ENCODE results near the gene ARHGAP33. TPM values are rescaled to one million over a fixed set of nuclear protein-coding genes. Genes with fewer than 3 reads are reported as not detected.
"Not testable (repeated sequence)": the region's sequence is repeated elsewhere in the genome, so short reads cannot be mapped to it uniquely, and the experiment has no call there.

The ARHGAP33 gene
- total RNA-seq, 4 donors from 2014 or later: 3.3 to 11.2 (median 7.7) TPM

DNA sequence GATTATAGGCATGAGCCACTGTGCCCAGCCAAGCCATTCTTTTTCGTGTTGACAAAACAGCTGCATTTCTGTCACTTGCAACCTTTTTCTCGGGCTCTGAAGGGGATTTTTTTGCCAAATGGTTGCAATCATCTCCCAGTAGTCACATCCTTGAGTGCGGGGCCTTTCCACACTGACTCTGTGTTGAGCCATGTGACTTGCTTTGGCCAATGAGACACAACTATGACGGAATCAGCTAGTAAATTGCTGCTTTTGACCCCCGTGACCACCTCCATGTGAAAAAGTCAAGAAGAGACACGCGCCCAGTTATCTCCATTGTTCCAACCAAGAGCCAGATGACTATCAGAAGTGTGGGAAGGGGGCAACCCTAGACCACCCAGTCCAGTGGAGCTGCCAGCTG is 58.6 kb downstream of the ARHGAP33 start:
- no peaks in the 10 kb centered on the region for H3K4me1 ChIP-seq
- H3K36me3 ChIP-seq: no peaks in the 10 kb centered on the region
- H3K4me3 ChIP-seq: no peak overlapping the region
- intact Hi-C loops (cut with DNase I): no loop called here
- no peak for TF ChIP-seq POLR2A (IDR thresholded peaks at IDR 0.05; ENCODE audit: low read depth)
- no peak for TF ChIP-seq POLR2AphosphoS5 (IDR thresholded peaks at IDR 0.05)
- no peak for TF ChIP-seq CTCF (IDR thresholded peaks at IDR 0.05)
- no peak for TF ChIP-seq EP300 (IDR thresholded peaks at IDR 0.05)
- WGBS: 51% methylated on average over 7 of the region's 7 CpGs
- no peak for DNase-seq (ENCODE audit: extremely low spot score)
- peaks cover 0 to 11% (median 7%) of the 10 kb centered on the region in 4 donors for H3K9me3 ChIP-seq
- H3K27me3 ChIP-seq: peaks cover 0 to 77% (median 6%) of the 10 kb centered on the region in 4 donors
- no peak overlapping the region for H3K27ac ChIP-seq (replicated peaks in 1 of 4)

DNA sequence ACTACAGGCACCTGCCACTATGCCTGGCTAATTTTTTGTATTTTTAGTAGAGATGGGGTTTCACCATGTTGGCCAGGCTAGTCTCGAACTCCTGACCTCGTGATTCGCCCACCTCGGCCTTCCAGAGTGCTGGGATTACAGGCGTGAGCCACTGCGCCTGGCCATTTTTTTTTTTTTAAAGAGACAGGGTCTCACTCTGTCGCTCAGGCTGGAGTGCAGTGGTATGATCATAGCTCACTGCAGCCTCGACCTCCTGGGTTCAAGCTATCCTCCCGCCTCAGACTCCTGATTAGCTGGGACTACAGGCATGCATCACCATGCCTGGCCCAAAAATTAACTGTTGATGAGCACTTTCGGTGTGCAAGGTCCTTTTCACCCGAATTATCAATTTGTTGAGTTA is 60.7 kb downstream of the ARHGAP33 start:
- H3K4me3 ChIP-seq; DNase-seq (ENCODE audit: extremely low spot score); H3K27ac ChIP-seq (replicated peaks in 1 of 4); intact Hi-C loops (cut with DNase I); H3K4me1 ChIP-seq; H3K36me3 ChIP-seq: not testable (repeated sequence)
- Histone ChIP-seq H3K27me3 (peaks cover 0 to 60% (median 6%) of the 10 kb centered on the region in 4 donors), H3K9me3 (peaks cover 0 to 18% (median 13%) of the 10 kb centered on the region in 4 donors)
- whole genome bisulfite sequencing: 50% methylated on average over 11 of the region's 11 CpGs

Other genes starting within 250 kb of the ARHGAP33 start
- gene SBSN, start 247.3 kb upstream of the ARHGAP33 start, total RNA-seq: not detected
- not detected for gene GAPDHS, start 242.1 kb upstream of the ARHGAP33 start, total RNA-seq
- 100 to 1,000 TPM in 2 of 4 donors, 10 to 100 TPM in 2; 47.3 to 109 (median 91.6) TPM for gene TMEM147, start 229.9 kb upstream of the ARHGAP33 start, total RNA-seq
- not detected for gene ATP4A, start 211.9 kb upstream of the ARHGAP33 start, total RNA-seq
- gene PMIS2, start 189.4 kb upstream of the ARHGAP33 start, total RNA-seq: not detected
- gene HAUS5, start 162.8 kb upstream of the ARHGAP33 start, total RNA-seq: 1 to 10 TPM; 3.7 to 4.7 (median 4.3) TPM
- gene RBM42, start 146.5 kb upstream of the ARHGAP33 start, total RNA-seq: 100 to 1,000 TPM in 2 of 4 donors, 10 to 100 TPM in 2; 63.1 to 112 (median 95.2) TPM
- gene ETV2, start 133.8 kb upstream of the ARHGAP33 start, total RNA-seq: 1 to 10 TPM in 1 of 4 donors, not detected in 3; 3.4 TPM
- 100 to 1,000 TPM; 205 to 508 (median 313) TPM for gene COX6B1, start 127.2 kb upstream of the ARHGAP33 start, total RNA-seq
- not detected for gene UPK1A, start 109.0 kb upstream of the ARHGAP33 start, total RNA-seq
- gene ZBTB32, start 71.0 kb upstream of the ARHGAP33 start, total RNA-seq: not detected
- gene KMT2B, start 57.6 kb upstream of the ARHGAP33 start, total RNA-seq: 10 to 100 TPM; 22.0 to 30.6 (median 24.2) TPM
- gene IGFLR1, start 33.1 kb upstream of the ARHGAP33 start, total RNA-seq: 1 to 10 TPM; 1.7 to 8.1 (median 5.9) TPM
- gene U2AF1L4, start 30.1 kb upstream of the ARHGAP33 start, total RNA-seq: 10 to 100 TPM in 3 of 4 donors, 1 to 10 TPM in 1; 7.9 to 31.1 (median 20.9) TPM
- gene PSENEN, start 29.9 kb upstream of the ARHGAP33 start, total RNA-seq: 10 to 100 TPM; 27.4 to 48.7 (median 33.8) TPM
- gene LIN37, start 27.0 kb upstream of the ARHGAP33 start, total RNA-seq: 10 to 100 TPM; 11.6 to 18.3 (median 15.6) TPM
- gene HSPB6, start 18.5 kb upstream of the ARHGAP33 start, total RNA-seq: 100 to 1,000 TPM in 2 of 4 donors, 10 to 100 TPM in 2; 64.4 to 146 (median 105) TPM
- 1 to 10 TPM; 5.6 to 8.7 (median 7.1) TPM for gene PROSER3, start 17.4 kb upstream of the ARHGAP33 start, total RNA-seq
- not detected for gene PRODH2, start 37.3 kb downstream of the ARHGAP33 start, total RNA-seq
- gene NPHS1, start 76.9 kb downstream of the ARHGAP33 start, total RNA-seq: not detected
- gene KIRREL2, start 81.3 kb downstream of the ARHGAP33 start, total RNA-seq: not detected
- gene APLP1, start 93.0 kb downstream of the ARHGAP33 start, total RNA-seq: 10 to 100 TPM in 2 of 4 donors, 1 to 10 TPM in 2; 4.6 to 14.6 (median 8.8) TPM
- gene NFKBID, start 125.0 kb downstream of the ARHGAP33 start, total RNA-seq: 1 to 10 TPM; 2.5 to 6.2 (median 5.3) TPM
- 10 to 100 TPM in 1 of 4 donors, 1 to 10 TPM in 1, not detected in 2; 3.7 to 14.6 TPM for gene HCST, start 127.0 kb downstream of the ARHGAP33 start, total RNA-seq
- gene TYROBP, start 132.7 kb downstream of the ARHGAP33 start, total RNA-seq: 100 to 1,000 TPM in 1 of 4 donors, 10 to 100 TPM in 3; 47.1 to 145 (median 50.7) TPM
- 10 to 100 TPM in 3 of 4 donors, 1 to 10 TPM in 1; 7.5 to 22.6 (median 15.3) TPM for gene LRFN3, start 160.8 kb downstream of the ARHGAP33 start, total RNA-seq
- gene SDHAF1, start 219.6 kb downstream of the ARHGAP33 start, total RNA-seq: 10 to 100 TPM; 44.0 to 60.3 (median 50.2) TPM
- 1 to 10 TPM in 1 of 4 donors, not detected in 3; 1.3 TPM for gene SYNE4, start 233.2 kb downstream of the ARHGAP33 start, total RNA-seq
- 10 to 100 TPM; 27.0 to 43.6 (median 35.5) TPM for gene ALKBH6, start 238.6 kb downstream of the ARHGAP33 start, total RNA-seq

Measured in esophagus muscularis mucosa (tissue), 4 donors.